IMR-90 (cell line): ENCODE results near the gene KRT3. TPM values are rescaled to one million over a fixed set of nuclear protein-coding genes. Genes with fewer than 3 reads are reported as not detected.

Experiments used
- ATAC-seq: fragments of 200-7000 bp; cut with Tn5 transposase; 2 replicates; pipeline ENCODE4 v1.9.1; 2020; ENCODE audit warnings: low read depth, mild to moderate bottlenecking, moderate library complexity
- BruUV-seq: library from RNA; stranded (reverse); fragments of 400-500 nt; replicated peaks from 2 replicates; lab custom pipeline; 2021; lab: Mats Ljungman, UMichigan
- CTCF ChIA-PET: fragments of 300-600 bp; formaldehyde crosslinking; extraction: SDS; loops from one replicate; lab custom pipeline; 2021; ENCODE audit warnings: antibody characterized with exemption; lab: Yijun Ruan, JAX
- POLR2A ChIA-PET: fragments of 300-600 bp; sonication (Branson Sonifier 250); formaldehyde crosslinking; loops from one replicate; lab custom pipeline; 2022; ENCODE audit warnings: antibody characterized with exemption; ENCODE audit not compliant: unreplicated experiment; lab: Charles Lee
- DNase-seq: peaks from one replicate; pipeline ENCODE4 v3.0.0; 2013
- H2AFZ ChIP-seq: replicated peaks from 2 replicates; pipeline ENCODE3; 2013; ENCODE audit warnings: low read length, mild to moderate bottlenecking; ENCODE audit not compliant: poor library complexity
- H2AK5ac ChIP-seq: 2 replicates; pipeline ENCODE4 v1.6.1; 2013; ENCODE audit warnings: low read depth, low read length, inconsistent platforms
- H2AK9ac ChIP-seq: replicated peaks from 2 replicates; pipeline ENCODE3; 2013; ENCODE audit warnings: mild to moderate bottlenecking, low read depth, low read length, moderate library complexity; ENCODE audit not compliant: poor library complexity
- H2BK120ac ChIP-seq: 2 replicates; pipeline ENCODE4 v1.6.1; 2013; ENCODE audit warnings: low read depth, low read length, inconsistent platforms
- H2BK15ac ChIP-seq: 3 replicates; pipeline ENCODE4 v1.6.1; 2013; ENCODE audit warnings: low read depth, low read length, inconsistent platforms
- H2BK20ac ChIP-seq: 2 replicates; pipeline ENCODE4 v1.6.1; 2013; ENCODE audit warnings: low read depth, mild to moderate bottlenecking, inconsistent platforms, low read length, moderate library complexity
- H2BK5ac ChIP-seq: 2 replicates; pipeline ENCODE4 v1.6.1; 2013; ENCODE audit warnings: mild to moderate bottlenecking, low read depth, low read length, inconsistent platforms; ENCODE audit not compliant: poor library complexity, severe bottlenecking
- H3K14ac ChIP-seq: replicated peaks from 2 replicates; pipeline ENCODE4 v1.6.1; 2013; ENCODE audit warnings: low read depth, low read length, inconsistent platforms
- H3K18ac ChIP-seq: 2 replicates; pipeline ENCODE4 v1.6.1; 2013; ENCODE audit warnings: low read depth, low read length, control low read depth
- H3K23ac ChIP-seq: 2 replicates; pipeline ENCODE4 v1.6.1; 2013; ENCODE audit warnings: low read depth, low read length, inconsistent platforms
- H3K27ac ChIP-seq: 2 replicates; pipeline ENCODE4 v1.5.1; 2013; ENCODE audit warnings: mild to moderate bottlenecking, control low read depth, low read length; ENCODE audit not compliant: insufficient read depth
- H3K27me3 ChIP-seq: 2 replicates; pipeline ENCODE4 v1.6.1; 2013; ENCODE audit warnings: low read length; ENCODE audit not compliant: control insufficient read depth, insufficient read depth
- H3K36me3 ChIP-seq: 2 replicates; pipeline ENCODE4 v1.6.1; 2013; ENCODE audit warnings: low read length, mixed read lengths; ENCODE audit not compliant: control insufficient read depth, insufficient read depth
- H3K4ac ChIP-seq: 2 replicates; pipeline ENCODE4 v1.6.1; 2013; ENCODE audit warnings: low read depth, low read length, inconsistent platforms
- H3K4me1 ChIP-seq: 2 replicates; pipeline ENCODE4 v1.6.1; 2013; ENCODE audit warnings: low read length, mixed read lengths; ENCODE audit not compliant: control insufficient read depth, insufficient read depth
- H3K4me2 ChIP-seq: 2 replicates; pipeline ENCODE4 v1.6.1; 2013; ENCODE audit warnings: low read depth, mild to moderate bottlenecking, control low read depth, low read length, moderate library complexity
- H3K4me3 ChIP-seq: 2 replicates; pipeline ENCODE4 v1.5.1; 2013; ENCODE audit warnings: low read depth, mild to moderate bottlenecking, control low read depth, low read length, moderate library complexity; ENCODE audit not compliant: insufficient read depth
- H3K56ac ChIP-seq: 2 replicates; pipeline ENCODE4 v1.6.1; 2013; ENCODE audit warnings: low read length, inconsistent platforms; ENCODE audit not compliant: insufficient read depth; ENCODE audit errors: extremely low read depth
- H3K79me1 ChIP-seq, 2 experiments: 2 replicates each; pipeline ENCODE4 v1.6.1; 2013; ENCODE audit warnings: low read length in 2 of 2, inconsistent platforms in 1 of 2, low read depth in 1 of 2
- H3K9ac ChIP-seq: 2 replicates; pipeline ENCODE4 v1.6.1; 2013; ENCODE audit warnings: low read depth, low read length, control low read depth
- H3K9me1 ChIP-seq: 2 replicates; pipeline ENCODE4 v1.6.1; 2013; ENCODE audit warnings: low read length, inconsistent platforms; ENCODE audit not compliant: insufficient read depth
- H3K9me3 ChIP-seq: 2 replicates; pipeline ENCODE4 v1.6.1; 2013; ENCODE audit warnings: low read length; ENCODE audit not compliant: control insufficient read depth, insufficient read depth
- H4K20me1 ChIP-seq: 2 replicates; pipeline ENCODE4 v1.6.1; 2013; ENCODE audit warnings: low read length, inconsistent platforms; ENCODE audit not compliant: insufficient read depth
- H4K5ac ChIP-seq: 2 replicates; pipeline ENCODE4 v1.6.1; 2013; ENCODE audit warnings: mild to moderate bottlenecking, low read depth, low read length, control low read depth
- H4K8ac ChIP-seq, 2 experiments: 2 replicates each; pipeline ENCODE4 v1.6.1; 2013; ENCODE audit warnings: low read depth in 2 of 2, low read length in 2 of 2, control low read depth in 1 of 2, inconsistent platforms in 1 of 2
- H4K91ac ChIP-seq: 2 replicates; pipeline ENCODE4 v1.6.1; 2013; ENCODE audit warnings: low read depth, low read length, inconsistent platforms; ENCODE audit not compliant: insufficient read depth
- BHLHE40 ChIP-seq: fragments of 150-350 bp; IDR thresholded peaks from 2 replicates; pipeline ENCODE4 v1.6.1; 2016; ENCODE audit warnings: mild to moderate bottlenecking, low read depth, low read length
- CEBPB ChIP-seq: IDR thresholded peaks from 2 replicates; pipeline ENCODE4 v1.6.1; 2012; ENCODE audit warnings: low read depth, low read length, improper control_type of control experiment
- CHD1 ChIP-seq: IDR thresholded peaks from 2 replicates; pipeline ENCODE4 v1.6.1; 2012; ENCODE audit warnings: low read depth, low read length, improper control_type of control experiment
- CTCF ChIP-seq: conservative IDR thresholded peaks from 2 replicates; pipeline ENCODE4 v1.5.1; 2012; ENCODE audit warnings: mild to moderate bottlenecking, low read depth, low read length, improper control_type of control experiment
- ELK1 ChIP-seq: fragments of 150-350 bp; IDR thresholded peaks from 2 replicates; pipeline ENCODE4 v1.6.1; 2016; ENCODE audit warnings: low read depth, mild to moderate bottlenecking, low read length, moderate library complexity, borderline replicate concordance
- MAZ ChIP-seq: IDR thresholded peaks from 2 replicates; pipeline ENCODE4 v1.6.1; 2012; ENCODE audit warnings: low read depth, mild to moderate bottlenecking, low read length, improper control_type of control experiment, moderate library complexity, borderline replicate concordance
- MXI1 ChIP-seq: IDR thresholded peaks from 2 replicates; pipeline ENCODE4 v1.6.1; 2012; ENCODE audit warnings: low read depth, mild to moderate bottlenecking, low read length, moderate library complexity, borderline replicate concordance
- NFE2L2 ChIP-seq: fragments of 150-350 bp; IDR thresholded peaks from 2 replicates; pipeline ENCODE4 v1.6.1; 2016; ENCODE audit warnings: low read depth, mild to moderate bottlenecking, low read length
- SMC3 ChIP-seq: fragments of 150-350 bp; IDR thresholded peaks from 2 replicates; pipeline ENCODE4 v1.6.1; 2016; ENCODE audit warnings: low read depth, mild to moderate bottlenecking, antibody characterized with exemption, low read length, moderate library complexity
- WGBS, 2 experiments: methylation state at CpG; one replicate each; pipeline versions ENCODE4 v1.1.5 to v1.1.7; 2013; ENCODE audit warnings: missing lambda C conversion rate in 2 of 2; ENCODE audit not compliant: insufficient read length in 1 of 2; ENCODE audit errors: extremely low coverage in 2 of 2; 5-methylcytosine and 5-hydroxymethylcytosine counted together
- dilution Hi-C: fragments of 300-500 bp; cut with HindIII; formaldehyde crosslinking; loops from one replicate; pipeline ENCODE4 v1.14.3; 2018; ENCODE audit warnings: low sequenced_read_pairs; ENCODE audit not compliant: unreplicated experiment
- in situ Hi-C: fragments of 300-500 bp; cut with MboI; formaldehyde crosslinking; loops from 3 replicates; pipeline ENCODE4 v1.14.3; 2019; ENCODE audit warnings: low sequenced_read_pairs, inconsistent platforms, mixed read lengths
- intact Hi-C: fragments of 100-400 bp; cut with micrococcal nuclease; formaldehyde crosslinking; loops from 2 replicates; pipeline ENCODE4 v1.10.0; 2022
- polyA plus RNA-seq, 3 experiments: library from polyadenylated mRNA; depleted of rRNA; stranded (reverse); fragments of >200 nt; gene quantifications; 2 replicates each; pipeline ENCODE4 v1.2.3, GENCODE V29; 2012; ENCODE audit warnings: low replicate concordance in 1 of 3
- total RNA-seq: library from RNA; depleted of rRNA; stranded (reverse); fragments of >200 nt; gene quantifications from 2 replicates; pipeline ENCODE4 v1.2.3, GENCODE V29; 2012
- TF ChIP-seq, protein P1 (sequence below): fragments of 150-350 bp; IDR thresholded peaks from 2 replicates; pipeline ENCODE4 v1.6.1; 2017; ENCODE audit warnings: mild to moderate bottlenecking, antibody characterized with exemption, low read length, low read depth

Gene KRT3
- total and polyA plus RNA-seq, 2 of the 4 experiments (the other 2 are of a cell fraction) = not detected

DNA sequence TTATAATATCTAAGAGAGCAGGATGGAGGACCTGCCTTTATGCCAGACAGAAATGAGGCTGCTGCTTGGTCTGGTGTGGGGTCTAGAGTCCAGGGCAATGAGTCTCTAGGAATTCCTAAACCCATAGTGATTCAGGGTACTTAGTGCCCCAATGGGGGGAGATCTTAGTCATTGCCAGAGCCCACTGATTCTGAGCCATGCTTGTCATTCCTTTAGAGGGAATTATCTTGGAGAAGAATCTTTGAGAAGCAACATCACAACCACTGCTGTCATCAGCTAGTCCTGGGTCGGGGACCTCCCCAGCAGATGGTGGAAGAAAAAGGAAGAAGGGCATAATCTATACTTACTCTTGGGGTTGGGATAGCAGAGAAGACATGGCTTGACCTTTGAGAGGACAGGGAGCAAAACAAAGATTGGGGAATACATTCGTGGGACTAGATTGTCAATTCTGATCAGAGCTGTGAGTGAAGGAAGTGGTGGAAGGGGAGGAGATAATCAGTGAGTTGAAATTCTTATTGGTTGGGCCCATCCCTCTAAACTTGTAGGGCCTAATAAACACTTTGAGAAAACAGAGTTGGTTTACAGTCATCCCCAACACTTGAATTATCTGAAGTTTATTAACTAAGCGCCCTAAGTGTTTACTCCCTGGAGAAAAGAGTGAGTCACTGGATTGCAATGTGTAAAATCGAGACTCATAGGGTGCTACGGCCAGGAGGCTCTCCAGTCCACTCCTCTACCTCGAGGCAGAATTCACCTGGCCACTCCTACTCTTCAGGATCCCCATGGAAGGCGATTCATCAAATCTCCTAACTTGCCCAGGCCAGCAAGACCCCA, 3.0 kb upstream of the KRT3 start (continued):
- no peak for TF ChIP-seq CTCF

DNA sequence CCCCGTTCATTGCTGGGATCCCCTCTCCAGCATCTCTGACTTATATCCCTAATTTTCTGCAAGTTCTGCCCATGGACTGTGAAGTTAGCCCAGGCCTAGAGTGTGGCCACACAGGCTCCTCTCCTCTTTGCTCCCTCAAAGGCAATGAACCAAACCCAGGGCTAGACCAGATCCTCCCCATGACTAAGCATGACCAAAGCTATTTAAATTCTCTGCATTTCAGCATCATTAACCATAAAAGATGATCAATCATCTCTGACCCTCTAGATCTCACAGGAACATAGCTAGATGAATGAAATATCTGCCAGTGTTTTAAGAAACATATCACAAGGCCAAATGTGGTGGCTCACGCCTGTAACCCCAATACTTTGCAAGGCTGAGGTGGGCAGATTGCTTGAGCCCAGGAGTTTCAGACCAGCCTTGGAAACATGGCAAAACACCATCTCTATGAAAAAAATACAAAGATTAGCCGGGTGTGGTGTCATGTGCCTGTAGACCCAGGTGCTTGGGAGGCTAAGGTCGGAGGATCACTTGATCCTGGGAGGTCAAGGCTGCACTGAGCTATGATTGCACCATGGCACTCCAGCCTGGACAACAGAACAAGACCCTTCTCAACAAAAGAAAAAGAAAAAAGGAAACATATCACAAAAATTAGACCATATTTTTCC, 2.2 kb upstream of the KRT3 start:
- POLR2A ChIA-PET = no interaction called here
- no peak overlapping the region for H3K27ac ChIP-seq
- TF ChIP-seq SMC3 = no peak
- no peak for TF ChIP-seq BHLHE40
- no peak for TF ChIP-seq MXI1
- TF ChIP-seq ELK1 = no peak
- TF ChIP-seq CEBPB = no peak
- TF ChIP-seq MAZ = no peak
- TF ChIP-seq, protein P1, sequence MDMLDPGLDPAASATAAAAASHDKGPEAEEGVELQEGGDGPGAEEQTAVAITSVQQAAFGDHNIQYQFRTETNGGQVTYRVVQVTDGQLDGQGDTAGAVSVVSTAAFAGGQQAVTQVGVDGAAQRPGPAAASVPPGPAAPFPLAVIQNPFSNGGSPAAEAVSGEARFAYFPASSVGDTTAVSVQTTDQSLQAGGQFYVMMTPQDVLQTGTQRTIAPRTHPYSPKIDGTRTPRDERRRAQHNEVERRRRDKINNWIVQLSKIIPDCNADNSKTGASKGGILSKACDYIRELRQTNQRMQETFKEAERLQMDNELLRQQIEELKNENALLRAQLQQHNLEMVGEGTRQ = no peak
- no peak for TF ChIP-seq NFE2L2
- no peak for TF ChIP-seq CHD1

More for the DNA sequence above, 2.2 kb upstream of the KRT3 start:
- H3K4me1 ChIP-seq = no peaks in the 10 kb centered on the region
- H2AFZ ChIP-seq = no peak overlapping the region
- no peak overlapping the region for H3K18ac ChIP-seq
- no peak overlapping the region for H4K5ac ChIP-seq
- no peak overlapping the region for H3K4me2 ChIP-seq
- no peaks in the 10 kb centered on the region for H3K9me3 ChIP-seq
- H3K56ac ChIP-seq = no peak overlapping the region
- ATAC-seq (no peak), DNase-seq (peak; percentile 40)
- H3K14ac ChIP-seq = no peak overlapping the region
- in situ Hi-C loops (no loop called here), dilution Hi-C loops (no loop called here), intact Hi-C loops (no loop called here)
- H2BK15ac ChIP-seq = no peak overlapping the region
- no peak overlapping the region for H3K4ac ChIP-seq
- H3K4me3 ChIP-seq = no peak overlapping the region
- no peak overlapping the region for H4K91ac ChIP-seq
- peaks cover 3% of the 10 kb centered on the region; the same call in 1 of the 2 replicates for H3K9me1 ChIP-seq
- H2AK9ac ChIP-seq = no peak overlapping the region
- no peak overlapping the region for H2BK20ac ChIP-seq
- no peak overlapping the region for H4K8ac ChIP-seq
- peaks cover 3% of the 10 kb centered on the region; the same call in 1 of the 2 replicates for H3K27me3 ChIP-seq
- no peaks in the 10 kb centered on the region for H3K36me3 ChIP-seq
- BruUV-seq = no TSS peak
- H2BK5ac ChIP-seq = no peak overlapping the region
- H3K9ac ChIP-seq = no peak overlapping the region
- WGBS, 2 experiments = no CpG with 5 or more reads among the region's 4 CpGs
- no peak overlapping the region for H2AK5ac ChIP-seq
- no peak overlapping the region for H2BK120ac ChIP-seq
- CTCF ChIA-PET = interaction anchor here (0.9 kb wide), 1 partner anchor 67 kb away, joined by 3 read pairs; no protein-coding TSS in a partner anchor
- no peaks in the 10 kb centered on the region for H3K79me1 ChIP-seq
- H4K20me1 ChIP-seq = no peaks in the 10 kb centered on the region; the same call in 1 of the 2 replicates
- no peak overlapping the region for H3K23ac ChIP-seq
